ENCODE results near the gene ZMIZ1.

- no peak for TF ChIP-seq SIN3A (IDR thresholded peaks at IDR 0.05; ENCODE audit: borderline replicate concordance, insufficient read depth, low read length)
- TF ChIP-seq POLR2AphosphoS5 (IDR thresholded peaks at IDR 0.05; ENCODE audit: low read depth, low read length), result no peak
- TF ChIP-seq FOXP2 (optimal IDR thresholded peaks at IDR 0.05; ENCODE audit: borderline replicate concordance, extremely low read depth, extremely low read length, insufficient read depth), result no peak
Measured at GRCh38 chr10:79132681-79133381, 64.1 kb downstream of the ZMIZ1 start.
